Measurements from ENCODE around the gene TGFBR2.

Gene TGFBR2

DNA sequence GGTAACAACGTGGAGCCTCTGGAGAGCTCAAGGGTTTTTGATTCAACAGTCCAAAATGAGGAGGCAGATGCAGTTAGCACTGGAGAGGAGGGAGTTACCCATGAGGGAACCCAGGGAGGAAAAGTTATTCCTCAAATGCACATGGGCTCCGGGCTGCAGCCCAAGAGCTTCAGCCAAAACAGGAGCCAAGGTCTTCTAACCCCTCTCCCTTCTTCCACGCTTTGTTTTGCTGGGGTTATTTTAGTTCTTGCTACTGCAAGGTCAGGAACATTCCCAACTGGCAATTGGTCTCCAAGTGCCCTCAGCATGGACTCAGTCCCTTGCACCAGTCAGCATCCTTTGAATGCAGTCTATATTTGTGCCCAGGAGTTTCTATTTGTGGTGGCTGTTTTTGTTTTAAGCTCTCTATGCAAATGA, 90.0 kb downstream of the TGFBR2 start:
- CTCF ChIA-PET, result interaction anchor here (0.7 to 0.9 kb wide), 3 partner anchors 17 to 506 kb away, joined by 3 to 5 read pairs (median 3); no protein-coding TSS in a partner anchor

DNA sequence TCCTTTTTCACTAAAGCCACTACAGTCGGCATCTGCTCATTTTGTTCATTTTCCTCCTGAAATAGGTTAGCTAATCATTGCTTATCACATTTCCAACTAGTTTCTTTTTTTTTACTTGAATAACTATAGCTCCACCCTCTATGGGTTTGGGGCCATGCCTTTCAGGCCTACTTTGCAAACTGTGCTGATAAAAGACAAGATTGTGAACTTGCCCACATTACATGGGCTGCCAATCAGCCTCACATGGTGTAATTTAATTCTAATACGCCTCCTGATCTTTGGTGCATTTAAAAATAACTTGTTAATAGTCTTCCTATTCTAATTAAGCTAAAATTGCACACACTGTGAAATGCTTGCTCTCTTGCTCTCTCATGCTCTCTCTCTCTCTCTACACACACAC, 90.5 kb downstream of the TGFBR2 start:
- ChIA-PET CTCF (interaction anchor here (0.7 kb wide), 3 partner anchors 498 to 1141 kb away, joined by 3 to 6 read pairs (median 5); no protein-coding TSS in a partner anchor), POLR2A (no interaction called here)
- TF ChIP-seq, protein P1, sequence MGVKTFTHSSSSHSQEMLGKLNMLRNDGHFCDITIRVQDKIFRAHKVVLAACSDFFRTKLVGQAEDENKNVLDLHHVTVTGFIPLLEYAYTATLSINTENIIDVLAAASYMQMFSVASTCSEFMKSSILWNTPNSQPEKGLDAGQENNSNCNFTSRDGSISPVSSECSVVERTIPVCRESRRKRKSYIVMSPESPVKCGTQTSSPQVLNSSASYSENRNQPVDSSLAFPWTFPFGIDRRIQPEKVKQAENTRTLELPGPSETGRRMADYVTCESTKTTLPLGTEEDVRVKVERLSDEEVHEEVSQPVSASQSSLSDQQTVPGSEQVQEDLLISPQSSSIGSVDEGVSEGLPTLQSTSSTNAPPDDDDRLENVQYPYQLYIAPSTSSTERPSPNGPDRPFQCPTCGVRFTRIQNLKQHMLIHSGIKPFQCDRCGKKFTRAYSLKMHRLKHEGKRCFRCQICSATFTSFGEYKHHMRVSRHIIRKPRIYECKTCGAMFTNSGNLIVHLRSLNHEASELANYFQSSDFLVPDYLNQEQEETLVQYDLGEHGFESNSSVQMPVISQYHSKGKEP (tag by site-specific recombination; IDR thresholded peaks at IDR 0.05), result no peak
- TF ChIP-seq MZF1 (tag by site-specific recombination; IDR thresholded peaks at IDR 0.05; ENCODE audit: borderline replicate concordance) (no peak), ZNF274 (IDR thresholded peaks at IDR 0.05; ENCODE audit: low read length) (no peak), ZNF274 (tag by site-specific recombination; IDR thresholded peaks at IDR 0.05; ENCODE audit: borderline replicate concordance) (no peak), ZNF184 (tag by site-specific recombination; IDR thresholded peaks at IDR 0.05) (no peak)
- TF ChIP-seq, protein P2, sequence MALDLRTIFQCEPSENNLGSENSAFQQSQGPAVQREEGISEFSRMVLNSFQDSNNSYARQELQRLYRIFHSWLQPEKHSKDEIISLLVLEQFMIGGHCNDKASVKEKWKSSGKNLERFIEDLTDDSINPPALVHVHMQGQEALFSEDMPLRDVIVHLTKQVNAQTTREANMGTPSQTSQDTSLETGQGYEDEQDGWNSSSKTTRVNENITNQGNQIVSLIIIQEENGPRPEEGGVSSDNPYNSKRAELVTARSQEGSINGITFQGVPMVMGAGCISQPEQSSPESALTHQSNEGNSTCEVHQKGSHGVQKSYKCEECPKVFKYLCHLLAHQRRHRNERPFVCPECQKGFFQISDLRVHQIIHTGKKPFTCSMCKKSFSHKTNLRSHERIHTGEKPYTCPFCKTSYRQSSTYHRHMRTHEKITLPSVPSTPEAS (tag by site-specific recombination; IDR thresholded peaks at IDR 0.05), result peak; percentile 66; the same call in 1 of the 2 replicates

More for the DNA sequence above, 90.0 kb downstream of the TGFBR2 start:
- H3K27ac ChIP-seq (ENCODE audit: extremely low read depth, low read depth, low read length), result no peak overlapping the region
- H3K36me3 ChIP-seq (ENCODE audit: control insufficient read depth in 2 of 2, insufficient read depth in 1 of 2, low read length in 2 of 2), result peaks cover 0 to 26% of the 10 kb centered on the region in 2 experiments; a peak in 1 of 3 replicates
- H3K4me3 ChIP-seq (ENCODE audit: low read depth, low read length), result no peak overlapping the region
- TF ChIP-seq ZNF501 (tag by site-specific recombination; IDR thresholded peaks at IDR 0.05), result no peak
- TF ChIP-seq ZNF292 (tag by site-specific recombination; IDR thresholded peaks at IDR 0.05; ENCODE audit: borderline replicate concordance, low read depth), result no peak
- no peak for TF ChIP-seq ZNF629 (tag by site-specific recombination; IDR thresholded peaks at IDR 0.05)
- no peak for TF ChIP-seq TRIM28 (IDR thresholded peaks at IDR 0.05; ENCODE audit: borderline replicate concordance, low read length)
- TF ChIP-seq ZNF214 (tag by site-specific recombination; IDR thresholded peaks at IDR 0.05; ENCODE audit: borderline replicate concordance), result no peak
- POLR2A ChIA-PET, result no interaction called here
- H3K4me1 ChIP-seq (ENCODE audit: control insufficient read depth, insufficient read depth, low read length), result no peaks in the 10 kb centered on the region
- no peaks in the 10 kb centered on the region for H3K9me3 ChIP-seq (ENCODE audit: control insufficient read depth, insufficient read depth, low read depth, low read length)

DNA sequence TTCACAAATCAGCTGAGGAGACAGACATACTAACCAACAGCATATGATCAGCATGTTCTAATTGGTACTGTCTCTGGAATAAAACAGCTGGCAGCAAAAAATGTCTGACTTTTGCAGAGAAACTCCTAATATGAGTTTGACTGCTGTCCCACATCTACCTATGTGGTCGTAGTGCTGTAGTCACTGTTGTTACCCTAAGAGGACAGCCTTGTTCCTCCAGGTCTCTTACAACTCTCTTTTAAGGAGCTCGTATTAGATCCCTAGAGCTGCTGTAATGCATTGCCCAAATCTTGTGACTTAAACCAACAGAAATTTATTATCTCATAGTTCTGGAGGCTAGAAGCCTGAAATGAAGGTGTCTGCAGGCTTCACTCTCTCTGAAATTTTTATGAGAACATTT, 92.1 kb downstream of the TGFBR2 start:
- no peak overlapping the region for H3K4me3 ChIP-seq (ENCODE audit: low read depth, low read length)
- no peak overlapping the region for H3K27ac ChIP-seq (ENCODE audit: extremely low read depth, low read depth, low read length)
- POLR2A ChIA-PET, result no interaction called here
- CTCF ChIA-PET, result interaction anchor here (0.6 kb wide), 1 partner anchor 72 kb away, joined by 3 read pairs; no protein-coding TSS in a partner anchor
- H3K36me3 ChIP-seq (ENCODE audit: control insufficient read depth in 2 of 2, insufficient read depth in 1 of 2, low read length in 2 of 2), result peaks cover 0 to 13% of the 10 kb centered on the region in 2 experiments; a peak in 1 of 3 replicates
- H3K9me3 ChIP-seq (ENCODE audit: control insufficient read depth, insufficient read depth, low read depth, low read length), result no peaks in the 10 kb centered on the region
- H3K4me1 ChIP-seq (ENCODE audit: control insufficient read depth, insufficient read depth, low read length), result no peaks in the 10 kb centered on the region
- TF ChIP-seq ZNF76 (tag by site-specific recombination; IDR thresholded peaks at IDR 0.05; ENCODE audit: borderline replicate concordance, low read depth), result no peak
- no peak for TF ChIP-seq ZNF549 (tag by site-specific recombination; IDR thresholded peaks at IDR 0.05)
- TF ChIP-seq, protein P3, sequence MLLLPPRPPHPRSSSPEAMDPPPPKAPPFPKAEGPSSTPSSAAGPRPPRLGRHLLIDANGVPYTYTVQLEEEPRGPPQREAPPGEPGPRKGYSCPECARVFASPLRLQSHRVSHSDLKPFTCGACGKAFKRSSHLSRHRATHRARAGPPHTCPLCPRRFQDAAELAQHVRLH (tag by site-specific recombination; IDR thresholded peaks at IDR 0.05), result no peak
- TF ChIP-seq ZNF433 (tag by site-specific recombination; IDR thresholded peaks at IDR 0.05; ENCODE audit: low read depth), result no peak
- no peak for TF ChIP-seq ZNF248 (tag by site-specific recombination; IDR thresholded peaks at IDR 0.05)
- TF ChIP-seq, protein P4, sequence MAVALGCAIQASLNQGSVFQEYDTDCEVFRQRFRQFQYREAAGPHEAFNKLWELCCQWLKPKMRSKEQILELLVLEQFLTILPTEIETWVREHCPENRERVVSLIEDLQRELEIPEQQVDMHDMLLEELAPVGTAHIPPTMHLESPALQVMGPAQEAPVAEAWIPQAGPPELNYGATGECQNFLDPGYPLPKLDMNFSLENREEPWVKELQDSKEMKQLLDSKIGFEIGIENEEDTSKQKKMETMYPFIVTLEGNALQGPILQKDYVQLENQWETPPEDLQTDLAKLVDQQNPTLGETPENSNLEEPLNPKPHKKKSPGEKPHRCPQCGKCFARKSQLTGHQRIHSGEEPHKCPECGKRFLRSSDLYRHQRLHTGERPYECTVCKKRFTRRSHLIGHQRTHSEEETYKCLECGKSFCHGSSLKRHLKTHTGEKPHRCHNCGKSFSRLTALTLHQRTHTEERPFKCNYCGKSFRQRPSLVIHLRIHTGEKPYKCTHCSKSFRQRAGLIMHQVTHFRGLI (tag by site-specific recombination; IDR thresholded peaks at IDR 0.05), result no peak
- no peak for TF ChIP-seq ZNF837 (tag by site-specific recombination; IDR thresholded peaks at IDR 0.05)
- no peak for TF ChIP-seq ZNF184 (tag by site-specific recombination; IDR thresholded peaks at IDR 0.05)
- TF ChIP-seq ZNF133 (tag by site-specific recombination; IDR thresholded peaks at IDR 0.05), result no peak
- TF ChIP-seq ZNF175 (tag by site-specific recombination; IDR thresholded peaks at IDR 0.05), result no peak
- TF ChIP-seq ZNF664 (tag by site-specific recombination; IDR thresholded peaks at IDR 0.05), result no peak
- TF ChIP-seq ZFHX2 (tag by site-specific recombination; conservative IDR thresholded peaks at IDR 0.05), result no peak
- TF ChIP-seq ZNF223 (tag by site-specific recombination; IDR thresholded peaks at IDR 0.05), result no peak
- TF ChIP-seq ZNF19 (tag by site-specific recombination; IDR thresholded peaks at IDR 0.05; ENCODE audit: low read depth), result no peak
- TF ChIP-seq ZNF707 (tag by site-specific recombination; IDR thresholded peaks at IDR 0.05), result no peak
- no peak for TF ChIP-seq ZNF37A (tag by site-specific recombination; IDR thresholded peaks at IDR 0.05)

More for the DNA sequence above, 90.5 kb downstream of the TGFBR2 start:
- Histone ChIP-seq H3K9me3 (ENCODE audit: control insufficient read depth, insufficient read depth, low read depth, low read length) (no peaks in the 10 kb centered on the region), H3K36me3 (ENCODE audit: control insufficient read depth in 2 of 2, insufficient read depth in 1 of 2, low read length in 2 of 2) (peaks cover 0 to 24% of the 10 kb centered on the region in 2 experiments; a peak in 1 of 3 replicates), H3K27ac (ENCODE audit: extremely low read depth, low read depth, low read length) (no peak overlapping the region), H3K4me3 (ENCODE audit: low read depth, low read length) (no peak overlapping the region), H3K4me1 (ENCODE audit: control insufficient read depth, insufficient read depth, low read length) (no peaks in the 10 kb centered on the region)

Measured in HEK293 (cell line).